ENCODE measurements around the gene IER2.
"Not testable (repeated sequence)": the region's sequence is repeated elsewhere in the genome, so short reads cannot be mapped to it uniquely, and the experiment has no call there.

Gene IER2

DNA sequence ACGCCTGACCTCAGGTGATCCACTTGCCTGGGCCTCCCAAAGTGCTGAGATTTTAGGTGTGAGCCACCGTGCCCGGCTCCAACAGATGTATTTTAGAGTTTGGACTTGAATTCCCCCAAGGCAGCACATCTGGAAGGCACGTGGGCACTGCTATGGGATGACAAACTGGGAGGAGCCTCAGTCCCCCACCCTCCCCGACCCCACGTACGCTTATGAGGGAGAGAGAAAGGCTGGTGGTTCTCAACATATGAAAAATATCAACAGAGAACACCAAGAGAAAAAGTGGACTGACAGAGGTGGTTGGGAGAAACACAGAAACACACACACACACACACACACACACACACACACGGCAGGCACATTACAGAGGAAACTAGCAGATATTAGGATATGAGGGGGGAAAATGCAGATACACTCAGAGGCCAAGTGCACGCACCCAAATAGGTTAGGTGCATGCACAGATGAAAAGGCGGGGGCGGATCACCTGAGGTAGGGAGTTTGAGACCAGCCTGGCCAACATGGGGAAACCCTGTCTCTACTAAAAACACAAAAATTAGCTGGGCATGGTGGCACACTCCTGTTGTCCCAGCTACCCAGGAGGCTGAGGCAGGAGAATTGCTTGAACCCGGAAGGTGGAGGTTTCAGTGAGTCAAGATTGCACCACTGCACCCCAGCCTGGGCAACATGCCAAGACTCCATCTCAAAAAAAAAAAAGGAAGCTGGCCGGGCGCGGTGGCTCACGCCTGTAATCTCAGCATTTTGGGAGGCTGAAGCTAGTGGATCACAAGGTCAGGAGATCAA, 3.2 kb upstream of the IER2 start:
- DNase-seq = no peak

- DNase-seq = not testable (repeated sequence)
These were observed 1.0 kb upstream of the IER2 start for GRCh38 chr19:13149173-13149627.

- peak; percentile 40 to 58 for DNase-seq
These were observed 504 bp upstream of the IER2 start for GRCh38 chr19:13149628-13150186.

GRCh38 chr19:13150931-13151604, 857 bp downstream of the IER2 start:
- peak in 1 of 2 donors; percentile 39 for DNase-seq

DNA sequence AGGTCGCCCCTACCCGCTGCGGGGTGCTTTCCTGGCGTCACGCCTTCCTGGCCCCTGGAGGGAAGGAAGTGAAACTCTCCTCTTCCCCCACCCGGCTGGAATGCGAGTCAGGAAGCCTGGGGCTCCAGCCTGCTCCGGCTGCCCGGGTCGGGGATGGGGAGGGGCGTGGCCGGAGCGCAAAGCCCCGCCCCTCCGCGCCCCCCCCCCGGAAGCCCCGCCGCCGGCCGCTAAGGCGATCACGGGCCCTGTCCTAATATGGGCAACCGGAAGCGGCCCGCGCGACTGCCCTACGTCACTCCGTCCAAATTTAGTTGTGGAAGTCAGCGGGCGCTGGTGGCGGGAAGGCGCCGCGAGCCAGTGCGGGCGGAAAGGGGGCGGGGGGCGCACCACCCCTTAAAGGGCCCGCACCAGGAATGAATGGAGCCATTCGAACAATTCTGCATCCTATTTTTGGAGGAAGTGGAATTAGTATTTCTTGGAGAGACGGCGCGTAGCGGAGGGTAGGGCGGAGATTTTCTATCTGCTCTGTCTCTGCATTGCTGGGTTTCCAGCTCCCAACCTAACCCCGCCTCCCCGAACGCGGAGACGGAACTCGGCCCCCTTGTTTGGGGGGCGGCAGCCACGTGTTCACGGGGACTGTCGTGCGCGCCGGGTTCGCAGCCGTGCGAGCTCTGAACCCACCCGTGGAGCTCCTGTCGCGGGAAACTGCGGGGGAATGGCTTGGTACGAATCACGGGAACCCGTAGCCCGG, 1.6 kb downstream of the IER2 start:
- peak; percentile 96 for DNase-seq

DNA sequence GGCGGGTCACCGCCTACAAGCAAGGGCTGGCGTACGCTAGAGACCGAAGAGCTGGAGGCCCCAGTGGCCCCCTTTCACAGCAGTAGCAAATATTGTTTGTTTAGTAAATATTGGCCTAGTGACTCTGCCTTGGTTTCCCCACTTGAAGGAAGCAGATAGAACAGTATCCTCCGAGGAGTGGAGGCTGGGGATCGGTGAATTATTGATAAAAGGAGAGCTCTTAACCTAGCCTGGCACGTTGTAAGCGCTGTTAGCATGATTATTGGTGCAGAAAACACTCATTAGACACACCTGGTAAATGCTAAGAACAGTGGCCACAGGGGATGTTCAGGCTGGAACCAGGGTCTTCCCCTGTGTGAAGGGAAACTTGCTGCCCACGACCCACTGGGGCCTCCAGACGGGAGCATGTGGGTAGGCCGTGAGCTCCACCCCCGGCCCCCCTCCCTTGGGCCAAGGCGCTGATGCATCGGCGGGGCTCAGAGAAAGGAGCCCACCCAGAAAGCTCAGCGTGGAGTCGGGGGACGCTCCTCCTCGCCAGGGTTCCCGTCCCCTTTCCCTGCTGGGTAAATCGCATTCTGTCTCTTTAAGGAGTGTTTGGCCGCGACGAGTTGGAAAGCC, 2.3 kb downstream of the IER2 start:
- DNase-seq = no peak

- peak; percentile 96 to 97 for DNase-seq
These were observed 2.9 kb downstream of the IER2 start for GRCh38 chr19:13152974-13153568.

- DNase-seq = peak; percentile 35 to 36
These were observed 3.5 kb downstream of the IER2 start for GRCh38 chr19:13153569-13154240.

GRCh38 chr19:13154241-13154778, 4.1 kb downstream of the IER2 start:
- DNase-seq = peak; percentile 68 to 81

DNA sequence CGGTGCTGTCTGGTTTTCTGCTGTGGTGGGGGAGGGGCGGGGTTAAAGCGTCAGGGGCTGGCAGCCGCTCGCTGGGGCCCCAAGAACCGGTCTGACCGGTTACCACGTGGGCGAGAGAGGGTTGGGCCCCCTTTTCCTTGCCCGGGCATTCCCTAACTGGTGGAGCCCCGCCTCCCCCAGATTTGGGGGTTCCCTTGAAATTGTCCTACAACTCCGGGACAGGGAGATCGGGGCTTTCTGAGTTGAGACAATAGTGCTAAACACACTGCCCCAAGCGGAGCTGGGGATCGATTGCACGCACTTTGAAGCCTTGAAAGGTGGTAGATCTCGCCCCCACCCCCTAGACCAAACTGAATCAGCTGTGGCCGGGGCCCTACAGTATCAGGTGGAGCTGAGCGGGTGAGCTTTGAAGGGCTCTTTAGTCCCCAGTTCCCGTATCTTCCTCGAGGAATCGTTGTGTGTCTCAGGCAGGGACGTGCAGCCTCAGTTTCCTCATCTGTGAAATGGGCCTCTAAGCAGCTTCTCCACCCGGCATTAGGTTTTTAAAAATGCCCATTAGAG, 4.8 kb downstream of the IER2 start:
- DNase-seq = peak; percentile 82 to 85

DNA sequence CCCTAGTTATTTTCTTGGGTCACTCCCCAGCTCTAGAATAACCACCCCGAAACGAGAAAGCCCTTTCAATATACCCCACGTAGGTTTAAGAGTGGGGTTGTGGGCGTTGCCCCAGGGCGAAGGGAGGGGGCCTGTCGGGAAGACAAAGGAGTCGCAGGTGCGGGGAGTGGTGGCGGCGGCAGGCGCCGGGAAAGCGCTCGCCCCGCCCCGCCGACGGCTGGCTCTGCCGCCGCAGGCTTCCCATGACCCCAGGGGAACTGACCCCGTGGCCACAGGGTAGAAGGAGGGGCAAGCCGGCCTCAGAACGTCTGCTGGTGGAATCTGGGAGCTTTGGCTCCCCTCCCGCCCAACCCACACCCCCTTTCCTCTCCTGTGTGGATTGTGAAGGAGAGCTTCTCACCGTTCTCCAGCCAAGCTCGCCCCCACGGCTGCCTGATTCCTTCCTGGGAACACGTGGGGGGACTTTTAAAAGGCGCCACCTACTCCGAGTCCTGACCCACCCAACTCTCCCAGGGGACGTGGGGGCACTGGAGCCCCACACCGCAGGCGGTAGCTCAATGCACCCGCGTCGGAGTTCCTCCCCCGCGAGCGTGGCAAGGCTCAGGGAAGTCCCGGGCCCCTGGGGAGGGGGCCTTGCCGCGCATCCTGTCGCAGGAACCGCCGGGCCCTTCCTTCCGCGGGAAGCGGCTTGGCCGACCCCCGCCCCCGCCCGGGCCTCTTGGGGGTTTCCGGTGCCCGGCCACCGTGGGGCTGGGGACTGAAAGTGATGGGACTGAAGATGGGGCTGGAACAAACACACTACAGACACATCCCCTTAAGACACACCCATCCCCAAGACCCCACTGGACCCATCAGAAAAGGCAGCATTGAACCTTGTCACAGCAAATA, 5.5 kb downstream of the IER2 start:
- peak; percentile 59 to 75 for DNase-seq

- no peak for DNase-seq
These were observed 9.5 kb downstream of the IER2 start for GRCh38 chr19:13159713-13160112.

DNA sequence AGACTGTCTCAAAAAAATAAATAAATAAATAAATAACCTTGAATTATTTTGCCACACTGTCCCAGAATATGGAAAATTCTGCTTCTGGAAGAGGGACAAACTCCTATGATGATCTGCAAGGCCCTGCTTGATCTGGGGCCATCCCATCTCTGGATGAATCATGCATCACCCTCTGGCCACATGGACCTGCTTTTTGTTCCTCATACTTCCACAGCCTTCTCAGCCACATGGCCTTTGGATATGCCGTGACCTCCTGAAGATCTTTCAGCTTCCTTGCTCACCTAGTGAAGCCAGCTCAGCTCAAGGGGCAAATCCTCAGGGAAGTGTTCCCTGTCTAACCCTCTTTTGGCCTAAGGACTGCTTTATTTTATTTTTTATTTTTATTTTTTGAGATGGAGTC, 10.3 kb downstream of the IER2 start:
- no peak for DNase-seq

DNA sequence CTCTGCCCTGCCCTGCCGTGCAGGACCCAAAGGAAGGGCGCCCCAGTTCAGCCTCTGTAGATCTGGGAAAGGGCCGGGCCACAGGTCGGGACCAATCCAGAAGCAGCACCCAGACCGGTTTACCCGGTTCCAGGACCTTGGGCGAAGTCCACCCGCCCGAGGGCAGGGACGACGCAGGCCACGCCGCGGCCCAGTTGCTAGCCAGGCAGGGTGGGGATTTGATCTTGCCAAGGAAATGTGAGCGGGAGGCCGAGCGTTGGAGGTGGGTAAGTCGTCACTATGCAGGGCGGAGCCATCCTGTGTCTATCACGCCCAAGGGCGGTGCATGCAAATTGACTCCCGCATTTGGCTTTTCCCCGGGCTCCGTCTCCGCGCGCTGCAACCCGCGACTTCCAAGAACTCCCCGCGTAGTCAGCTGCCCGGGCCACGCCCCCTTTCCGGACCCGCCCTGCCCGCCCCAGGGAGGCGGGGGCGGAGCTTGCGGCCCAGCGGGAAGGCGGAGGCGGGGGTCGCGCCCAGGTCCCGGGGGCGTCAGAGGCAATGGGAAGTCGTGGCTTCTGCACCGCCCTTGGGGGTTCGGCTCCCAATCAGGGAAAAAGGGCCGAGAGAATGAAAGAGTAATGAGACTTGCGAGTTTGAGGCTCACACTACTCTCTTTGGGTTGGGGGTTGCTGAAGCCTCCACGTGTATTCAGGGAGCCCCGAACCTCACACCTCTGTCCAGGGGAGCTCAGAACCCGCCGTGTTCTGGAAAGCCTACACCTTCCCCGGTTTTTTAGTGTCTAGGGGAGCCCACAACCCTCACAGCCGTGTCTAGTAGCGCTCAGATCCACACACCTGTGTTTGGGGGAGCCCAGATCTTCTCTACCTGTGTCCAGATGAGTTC, 12.8 kb downstream of the IER2 start:
- peak; percentile 85 to 95 for DNase-seq

- DNase-seq = peak; percentile 51 to 56
These were observed 13.6 kb downstream of the IER2 start for GRCh38 chr19:13163609-13164342.

GRCh38 chr19:13164343-13165161, 14.3 kb downstream of the IER2 start:
- peak; percentile 45 to 52 for DNase-seq

Measured in stimulated activated CD4-positive, alpha-beta T cell treated with anti-CD3 and anti-CD28 coated beads, Interleukin-2, amount 100 ng/mL, for 24 hours (primary cell).